GM12864 (cell line): ENCODE results near the gene WDPCP.
"Not testable (repeated sequence)": the region's sequence is repeated elsewhere in the genome, so short reads cannot be mapped to it uniquely, and the experiment has no call there.

Experiments
- DNase-seq: peaks from one replicate; pipeline ENCODE4 v3.0.0-alpha.2; 2011; ENCODE audit warnings: low read depth
- H3K4me3 ChIP-seq: 2 replicates; pipeline ENCODE4 v1.5.1; 2011; ENCODE audit warnings: mild to moderate bottlenecking, low read depth, low read length, control low read depth
- CTCF ChIP-seq: IDR thresholded peaks from 2 replicates; pipeline ENCODE4 v1.5.1; 2011; ENCODE audit warnings: low read depth, mild to moderate bottlenecking, moderate library complexity, low read length, control low read depth, inconsistent platforms; ENCODE audit errors: missing control alignments

Gene WDPCP

GRCh38 chr2:63326473-63326872, 261.8 kb downstream of the WDPCP start:
- TF ChIP-seq CTCF = no peak
- DNase-seq = no peak
- H3K4me3 ChIP-seq = no peak overlapping the region

GRCh38 chr2:63323662-63324061, 264.6 kb downstream of the WDPCP start:
- H3K4me3 ChIP-seq, DNase-seq: not testable (repeated sequence)

- DNase-seq = not testable (repeated sequence)
Observed at GRCh38 chr2:63321973-63322372, 266.3 kb downstream of the WDPCP start.

GRCh38 chr2:63320669-63321068, 267.6 kb downstream of the WDPCP start:
- no peak for DNase-seq
- no peak overlapping the region for H3K4me3 ChIP-seq
- TF ChIP-seq CTCF = no peak

More at GRCh38 chr2:63321973-63322372, 266.3 kb downstream of the WDPCP start:
- not testable (repeated sequence) for H3K4me3 ChIP-seq

GRCh38 chr2:63310614-63311013, 277.7 kb downstream of the WDPCP start:
- no peak for DNase-seq
- TF ChIP-seq CTCF = no peak
- H3K4me3 ChIP-seq = no peak overlapping the region

GRCh38 chr2:63301481-63301880, 286.8 kb downstream of the WDPCP start:
- no peak for TF ChIP-seq CTCF
- no peak overlapping the region for H3K4me3 ChIP-seq
- DNase-seq = no peak

- no peak for DNase-seq
- TF ChIP-seq CTCF = peak; percentile 33
- no peak overlapping the region for H3K4me3 ChIP-seq
Observed at GRCh38 chr2:63300835-63301234, 287.4 kb downstream of the WDPCP start.

GRCh38 chr2:63287956-63288355, 300.3 kb downstream of the WDPCP start:
- H3K4me3 ChIP-seq = no peak overlapping the region
- no peak for DNase-seq
- TF ChIP-seq CTCF = no peak

GRCh38 chr2:63286520-63286919, 301.8 kb downstream of the WDPCP start:
- not testable (repeated sequence) for DNase-seq, H3K4me3 ChIP-seq
